H1 (cell line): Measurements from ENCODE around the gene PIAS4. TPM values are rescaled to one million over a fixed set of nuclear protein-coding genes. Genes with fewer than 3 reads are reported as not detected.

ENCODE experiments used
- CTCF ChIA-PET: fragments of 300-600 bp; sonication (Branson Sonifier 250); formaldehyde crosslinking; loops from one replicate; lab custom pipeline; 2021; ENCODE audit not compliant: partially characterized antibody; lab: Charles Lee
- POLR2A ChIA-PET: fragments of 300-600 bp; sonication (Branson Sonifier 250); formaldehyde crosslinking; loops from one replicate; lab custom pipeline; 2021; ENCODE audit warnings: inconsistent platforms; ENCODE audit not compliant: partially characterized antibody; lab: Charles Lee
- DNase-seq, 2 experiments: peaks; one replicate each; pipeline versions ENCODE4 v3.0.0 to v3.0.0-alpha.2; 2010 to 2022; ENCODE audit warnings: low spot score in 2 of 2, low read depth in 1 of 2, mixed read lengths in 1 of 2
- FAIRE-seq: peaks from 2 replicates; lab custom pipeline; 2011; peaks lifted over from hg19 to GRCh38; lab: Jason Lieb, UNC
- H2AFZ ChIP-seq: 2 replicates; pipeline ENCODE4 v1.8.1; 2012; ENCODE audit warnings: low read length, inconsistent platforms
- H2AK5ac ChIP-seq: 2 replicates; pipeline ENCODE4 v1.6.1; 2013; ENCODE audit warnings: low read depth, low read length
- H2BK120ac ChIP-seq: replicated peaks from 2 replicates; pipeline ENCODE3; 2013; ENCODE audit warnings: low read depth, low read length, inconsistent platforms
- H2BK12ac ChIP-seq: 2 replicates; pipeline ENCODE4 v1.6.1; 2013; ENCODE audit warnings: low read depth, low read length
- H2BK15ac ChIP-seq: 2 replicates; pipeline ENCODE4 v1.6.1; 2013; ENCODE audit warnings: low read length
- H2BK20ac ChIP-seq: 2 replicates; pipeline ENCODE4 v1.6.1; 2013; ENCODE audit warnings: low read length
- H2BK5ac ChIP-seq: 2 replicates; pipeline ENCODE4 v1.6.1; 2013; ENCODE audit warnings: low read depth, low read length
- H3K14ac ChIP-seq: 2 replicates; pipeline ENCODE4 v1.6.1; 2013; ENCODE audit warnings: inconsistent platforms; ENCODE audit not compliant: insufficient read length
- H3K18ac ChIP-seq: 2 replicates; pipeline ENCODE4 v1.6.1; 2013; ENCODE audit warnings: low read length; ENCODE audit errors: extremely low read depth
- H3K23ac ChIP-seq: 2 replicates; pipeline ENCODE4 v1.6.1; 2013; ENCODE audit warnings: inconsistent platforms; ENCODE audit not compliant: insufficient read length
- H3K23me2 ChIP-seq: 2 replicates; pipeline ENCODE4 v1.6.1; 2013; ENCODE audit warnings: low read depth, low read length
- H3K27ac ChIP-seq: 2 replicates; pipeline ENCODE4 v1.6.1; 2011; ENCODE audit warnings: low read depth, low read length, inconsistent platforms
- H3K27me3 ChIP-seq, 4 experiments: replicated peaks in 1 of 4; 1 replicate in 1 of 4; 2 replicates in 3 of 4; pipeline versions ENCODE4 v1.6.1 to v1.8.1; 2011 to 2013; ENCODE audit warnings: low read length in 3 of 4, mild to moderate bottlenecking in 3 of 4, inconsistent platforms in 2 of 4, mixed read lengths in 2 of 4, moderate library complexity in 1 of 4; ENCODE audit not compliant: control insufficient read depth in 3 of 4, insufficient read depth in 3 of 4; ENCODE audit errors: extremely low read depth in 1 of 4
- H3K36me3 ChIP-seq, 4 experiments: 2 replicates each; pipeline versions ENCODE4 v1.6.1 to v1.8.1; 2011 to 2013; ENCODE audit warnings: mild to moderate bottlenecking in 4 of 4, low read length in 3 of 4, moderate library complexity in 2 of 4, control low read depth in 1 of 4, inconsistent platforms in 1 of 4; ENCODE audit not compliant: insufficient read depth in 4 of 4, control insufficient read depth in 2 of 4
- H3K4ac ChIP-seq: replicated peaks from 2 replicates; pipeline ENCODE3; 2013; ENCODE audit warnings: low read length, low read depth, mixed read lengths, inconsistent platforms; ENCODE audit not compliant: insufficient read length
- H3K4me1 ChIP-seq, 4 experiments: replicated peaks in 1 of 4; 1 replicate in 1 of 4; 2 replicates in 3 of 4; pipeline versions ENCODE4 v1.6.1 to v1.8.1; 2011 to 2013; ENCODE audit warnings: low read length in 3 of 4, inconsistent platforms in 2 of 4, mixed read lengths in 1 of 4; ENCODE audit not compliant: insufficient read depth in 4 of 4, control insufficient read depth in 3 of 4
- H3K4me2 ChIP-seq, 2 experiments: 2 replicates each; pipeline versions ENCODE4 v1.6.1 to v1.8.1; 2011 to 2013; ENCODE audit warnings: low read depth in 2 of 2, low read length in 2 of 2, control low read depth in 1 of 2, inconsistent platforms in 1 of 2, mild to moderate bottlenecking in 1 of 2; ENCODE audit not compliant: insufficient read depth in 1 of 2
- H3K4me3 ChIP-seq, 4 experiments: fragments of 200-600, 300-600 bp in 1 of 4; sonication (generic), shearing (Covaris generic), sonication (Bioruptor Twin) in 1 of 4; 2 replicates each; pipeline versions ENCODE4 v1.5.1 to v1.8.1; 2011 to 2016; ENCODE audit warnings: low read length in 4 of 4, low read depth in 3 of 4, control low read depth in 2 of 4, inconsistent platforms in 2 of 4, mild to moderate bottlenecking in 2 of 4, mixed read lengths in 1 of 4, moderate library complexity in 1 of 4; ENCODE audit not compliant: insufficient read depth in 2 of 4; ENCODE audit errors: extremely low read depth in 1 of 4
- H3K56ac ChIP-seq: replicated peaks from 2 replicates; pipeline ENCODE3; 2013; ENCODE audit warnings: low read depth, mild to moderate bottlenecking, mixed read lengths, low read length, inconsistent platforms; ENCODE audit not compliant: insufficient read length
- H3K79me1 ChIP-seq: 2 replicates; pipeline ENCODE4 v1.6.1; 2013; ENCODE audit warnings: low read depth, low read length, control low read depth
- H3K79me2 ChIP-seq, 2 experiments: 2 replicates each; pipeline versions ENCODE4 v1.6.1 to v1.8.1; 2012 to 2013; ENCODE audit warnings: low read length in 2 of 2, mild to moderate bottlenecking in 2 of 2, inconsistent platforms in 1 of 2; ENCODE audit not compliant: insufficient read depth in 2 of 2, control insufficient read depth in 1 of 2
- H3K9ac ChIP-seq, 4 experiments: replicated peaks in 1 of 4; 1 replicate in 1 of 4; 2 replicates in 3 of 4; pipeline versions ENCODE4 v1.6.1 to v1.8.1; 2011 to 2013; ENCODE audit warnings: low read depth in 3 of 4, low read length in 3 of 4, control low read depth in 2 of 4, mild to moderate bottlenecking in 2 of 4, moderate library complexity in 2 of 4, inconsistent platforms in 1 of 4; ENCODE audit errors: extremely low read depth in 1 of 4
- H3K9me3 ChIP-seq, 2 experiments: 2 replicates each; pipeline versions ENCODE4 v1.6.1 to v1.8.1; 2012 to 2013; ENCODE audit warnings: mild to moderate bottlenecking in 2 of 2, moderate library complexity in 2 of 2, control low read depth in 1 of 2, inconsistent platforms in 1 of 2, low read depth in 1 of 2, low read length in 1 of 2, mixed read lengths in 1 of 2; ENCODE audit not compliant: insufficient read depth in 2 of 2
- H4K20me1 ChIP-seq, 2 experiments: replicated peaks in 1 of 2; 2 replicates each; pipeline versions ENCODE3 to v1.8.1; 2011 to 2013; ENCODE audit warnings: inconsistent platforms in 2 of 2, low read length in 2 of 2, mild to moderate bottlenecking in 1 of 2; ENCODE audit not compliant: insufficient read depth in 2 of 2, control insufficient read depth in 1 of 2
- H4K5ac ChIP-seq: 2 replicates; pipeline ENCODE4 v1.6.1; 2013; ENCODE audit warnings: low read length, low read depth, mixed read lengths, inconsistent platforms; ENCODE audit not compliant: insufficient read length
- H4K8ac ChIP-seq: 2 replicates; pipeline ENCODE4 v1.8.0; 2013; ENCODE audit warnings: mild to moderate bottlenecking, moderate library complexity, low read length, inconsistent platforms; ENCODE audit not compliant: insufficient read depth; ENCODE audit errors: extremely low read depth
- H4K91ac ChIP-seq: replicated peaks from 2 replicates; pipeline ENCODE3; 2013; ENCODE audit warnings: low read length, mixed read lengths, inconsistent platforms; ENCODE audit not compliant: insufficient read length
- CTCF ChIP-seq, 3 experiments: IDR thresholded peaks; 1 replicate in 2 of 3; 2 replicates in 1 of 3; pipeline versions ENCODE4 v1.5.1 to v1.6.1; 2011; ENCODE audit warnings: low read length in 3 of 3, mild to moderate bottlenecking in 3 of 3, inconsistent platforms in 2 of 3, low read depth in 1 of 3, moderate library complexity in 1 of 3; ENCODE audit not compliant: insufficient read depth in 1 of 3; ENCODE audit errors: control extremely low read depth in 1 of 3
- JUND ChIP-seq: IDR thresholded peaks from 2 replicates; pipeline ENCODE4 v1.6.1; 2011; ENCODE audit warnings: mild to moderate bottlenecking, improper control_type of control experiment, low read length
- MAFK ChIP-seq: IDR thresholded peaks from 2 replicates; pipeline ENCODE4 v1.6.1; 2012; ENCODE audit warnings: low read depth, mild to moderate bottlenecking, improper control_type of control experiment, low read length
- NRF1 ChIP-seq: IDR thresholded peaks from 2 replicates; pipeline ENCODE4 v1.6.1; 2011; ENCODE audit warnings: mild to moderate bottlenecking, low read depth, low read length, improper control_type of control experiment
- POLR2AphosphoS5 ChIP-seq: IDR thresholded peaks from 2 replicates; pipeline ENCODE4 v1.6.1; 2011; ENCODE audit warnings: low read depth, low read length
- TCF12 ChIP-seq: IDR thresholded peaks from 2 replicates; pipeline ENCODE4 v1.6.1; 2011; ENCODE audit warnings: low read depth, mild to moderate bottlenecking, low read length
- WGBS, 2 experiments: shearing (Covaris generic) in 1 of 2; methylation state at CpG; one replicate each; pipeline versions ENCODE4 v1.1.6 to v1.1.7; 2013 to 2015; ENCODE audit warnings: low lambda C conversion rate in 2 of 2, mixed read lengths in 2 of 2, inconsistent platforms in 1 of 2, low coverage in 1 of 2, missing lambda C conversion rate in 1 of 2; ENCODE audit not compliant: insufficient replicate concordance in 2 of 2, insufficient coverage in 1 of 2, insufficient read length in 1 of 2; ENCODE audit errors: extremely low coverage in 1 of 2, missing lambda C conversion rate in 1 of 2; 5-methylcytosine and 5-hydroxymethylcytosine counted together
- polyA plus RNA-seq, 7 experiments: library from polyadenylated mRNA; depleted of rRNA in 3 of 7; stranded (reverse) in 5 of 7; unstranded in 2 of 7; fragments of >200 nt in 5 of 7; fragments of 200-250 nt in 2 of 7; gene quantifications; 1 replicate in 5 of 7; 2 replicates in 1 of 7; 4 replicates in 1 of 7; pipeline versions ENCODE4 v1.2.1 to v1.2.3, GENCODE V29; 2011 to 2013; ENCODE audit warnings: missing spikeins in 2 of 7, mixed read lengths in 2 of 7
- total RNA-seq: library from RNA; stranded (reverse); fragmentation: NEBNext Ultra II Directional; extraction: Animal tissue kit (Norgen Biotek cat#: 25700); gene quantifications from 2 replicates; pipeline ENCODE4 v1.2.1, GENCODE V29; 2021
- TF ChIP-seq, protein P1 (sequence below): IDR thresholded peaks from 2 replicates; pipeline ENCODE4 v1.6.1; 2012; ENCODE audit warnings: low read length, inconsistent platforms

Gene PIAS4
- total and polyA plus RNA-seq, 2 of the 8 experiments (the other 6 are each of a cell fraction or from before 2014, with no cell fraction given), result 30.2 to 51.4 TPM

DNA sequence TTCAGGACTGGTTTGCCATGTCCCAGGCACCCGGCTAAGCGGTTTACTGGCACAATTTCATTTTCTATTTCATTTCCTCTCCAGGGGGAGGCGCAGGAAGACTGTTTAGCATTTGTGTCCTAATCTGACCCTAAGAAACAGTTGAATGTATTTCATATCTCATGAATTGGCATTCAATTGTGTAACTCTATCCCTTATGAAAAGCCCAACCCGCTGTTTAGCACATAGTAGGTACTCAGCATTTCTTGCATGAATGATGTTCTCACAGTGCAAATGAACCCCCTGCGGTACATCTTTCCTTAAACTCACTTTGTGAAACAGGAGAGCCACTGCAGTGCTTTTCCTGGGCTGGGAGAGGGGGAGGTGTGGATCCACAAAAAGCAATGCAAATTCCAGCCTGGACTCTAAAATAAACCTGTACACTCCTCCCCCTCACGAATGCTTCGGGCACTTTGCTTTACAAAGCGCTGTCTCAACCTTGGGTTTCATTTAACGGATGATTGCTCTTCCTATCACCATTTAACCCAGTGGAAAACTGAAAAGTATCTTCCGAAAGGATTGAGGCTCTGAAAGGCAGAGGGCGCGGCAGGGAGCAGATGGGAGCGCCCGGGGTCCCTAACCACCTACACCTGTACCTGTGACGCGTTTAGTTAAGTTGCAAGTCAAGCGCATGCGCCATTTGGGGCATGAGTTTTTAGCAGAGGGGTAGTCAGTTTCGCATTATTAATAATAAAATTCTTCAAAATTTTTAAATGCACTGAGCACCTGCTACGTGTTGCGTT, 21.1 kb upstream of the PIAS4 start:
- no peak overlapping the region for H2BK5ac ChIP-seq
- no peaks in the 10 kb centered on the region for H3K27me3 ChIP-seq
- no peak overlapping the region for H3K56ac ChIP-seq
- 9% methylated on average over 21 of the region's 21 CpGs; no CpG with 5 or more reads in 1 of the 2 experiments for whole genome bisulfite sequencing, 2 experiments
- H2BK12ac ChIP-seq, result no peak overlapping the region
- H3K4me1 ChIP-seq, result peaks cover 2 to 16% (median 10%) of the 10 kb centered on the region in 4 experiments
- peak overlapping the region; percentile 77 to 97 for H3K4me2 ChIP-seq
- peaks cover 26 to 32% (median 28%) of the 10 kb centered on the region in 4 experiments for H3K36me3 ChIP-seq
- H3K9me3 ChIP-seq, result no peaks in the 10 kb centered on the region
- ChIA-PET CTCF (interaction anchor here (1.2 to 1.6 kb wide), 3 partner anchors 17 to 155 kb away, joined by 3 to 8 read pairs (median 4); no protein-coding TSS in a partner anchor), POLR2A (interaction anchor here (0.9 to 12.0 kb wide), 23 partner anchors 8 to 1509 kb away, joined by 3 to 870 read pairs (median 7); partner anchors contain the start of genes APBA3, DAPK3, MRPL54 and PIAS4)
- H3K79me2 ChIP-seq, result peaks cover 19 to 39% of the 10 kb centered on the region in 2 experiments
- no peak overlapping the region for H3K23ac ChIP-seq
- H2BK15ac ChIP-seq, result no peak overlapping the region
- peak overlapping the region; percentile 26 to 99 (median 88); a peak in 6 of 8 replicates for H3K4me3 ChIP-seq
- H3K27ac ChIP-seq, result no peak overlapping the region
- FAIRE-seq, result no peak
- H2BK120ac ChIP-seq, result peak overlapping the region; percentile 38
- no peak overlapping the region for H2AFZ ChIP-seq
- H4K20me1 ChIP-seq, result peaks cover 35% of the 10 kb centered on the region in 2 experiments
- no peak overlapping the region for H3K4ac ChIP-seq
- H4K8ac ChIP-seq, result no peak overlapping the region
- peaks cover 11% of the 10 kb centered on the region for H3K79me1 ChIP-seq
- peaks cover 8% of the 10 kb centered on the region for H3K23me2 ChIP-seq
- H4K5ac ChIP-seq, result peak overlapping the region; percentile 9
- no peak overlapping the region for H3K14ac ChIP-seq
- no peak for DNase-seq
- no peak overlapping the region for H3K9ac ChIP-seq
- H4K91ac ChIP-seq, result no peak overlapping the region
- H2BK20ac ChIP-seq, result no peak overlapping the region
- H3K18ac ChIP-seq, result no peak overlapping the region; the same call in 1 of the 2 replicates
- H2AK5ac ChIP-seq, result no peak overlapping the region
- TF ChIP-seq, protein P1, sequence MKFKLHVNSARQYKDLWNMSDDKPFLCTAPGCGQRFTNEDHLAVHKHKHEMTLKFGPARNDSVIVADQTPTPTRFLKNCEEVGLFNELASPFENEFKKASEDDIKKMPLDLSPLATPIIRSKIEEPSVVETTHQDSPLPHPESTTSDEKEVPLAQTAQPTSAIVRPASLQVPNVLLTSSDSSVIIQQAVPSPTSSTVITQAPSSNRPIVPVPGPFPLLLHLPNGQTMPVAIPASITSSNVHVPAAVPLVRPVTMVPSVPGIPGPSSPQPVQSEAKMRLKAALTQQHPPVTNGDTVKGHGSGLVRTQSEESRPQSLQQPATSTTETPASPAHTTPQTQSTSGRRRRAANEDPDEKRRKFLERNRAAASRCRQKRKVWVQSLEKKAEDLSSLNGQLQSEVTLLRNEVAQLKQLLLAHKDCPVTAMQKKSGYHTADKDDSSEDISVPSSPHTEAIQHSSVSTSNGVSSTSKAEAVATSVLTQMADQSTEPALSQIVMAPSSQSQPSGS, result peak; percentile 40; the same call in 1 of the 2 replicates
- TF ChIP-seq TCF12, result peak; percentile 94; the same call in 1 of the 2 replicates
- no peak for TF ChIP-seq JUND
- TF ChIP-seq NRF1, result peak; percentile 54
- TF ChIP-seq CTCF (IDR thresholded peaks at IDR 0.05; ENCODE audit: control extremely low read depth in 1 of 3, insufficient read depth in 1 of 3, low read depth in 1 of 3, low read length in 3 of 3), result peak in 1 of 3 experiments; percentile 33; a peak in 2 of 4 replicates
- no peak for TF ChIP-seq MAFK
- TF ChIP-seq POLR2AphosphoS5, result peak; percentile 67; the same call in 1 of the 2 replicates
